HepG2 (cell line): ENCODE results near the gene PHF10. TPM values are rescaled to one million over a fixed set of nuclear protein-coding genes. Genes with fewer than 3 reads are reported as not detected.

ENCODE experiments used
- ARNTL ChIP-seq: sonication (generic); formaldehyde crosslinking; IDR thresholded peaks from 2 replicates; pipeline ENCODE4 v1.4.0; 2020; ENCODE audit warnings: mild to moderate bottlenecking, missing genetic modification reagents
- BHLHE40 ChIP-seq: IDR thresholded peaks from 2 replicates; pipeline ENCODE4 v1.6.1; 2011; ENCODE audit warnings: low read length, improper control_type of control experiment
- DPF2 ChIP-seq: sonication (generic); formaldehyde crosslinking; IDR thresholded peaks from 2 replicates; pipeline ENCODE4 v1.4.0; 2020; ENCODE audit warnings: mild to moderate bottlenecking, low read depth, missing genetic modification reagents, borderline replicate concordance
- ETV6 ChIP-seq: sonication (generic); formaldehyde crosslinking; conservative IDR thresholded peaks from 2 replicates; pipeline ENCODE4 v1.4.0; 2020; ENCODE audit warnings: missing genetic modification reagents
- HCFC1 ChIP-seq: fragments of 150-350 bp; IDR thresholded peaks from 2 replicates; pipeline ENCODE4 v1.6.1; 2014; ENCODE audit warnings: low read depth, low read length
- MYPOP ChIP-seq: sonication (generic); formaldehyde crosslinking; IDR thresholded peaks from 2 replicates; pipeline ENCODE4 v1.8.1; 2023; ENCODE audit warnings: mild to moderate bottlenecking, moderate library complexity, missing genetic modification reagents
- NFYB ChIP-seq: sonication (generic); formaldehyde crosslinking; IDR thresholded peaks from 2 replicates; pipeline ENCODE4 v1.4.0; 2020; ENCODE audit warnings: missing genetic modification reagents
- NR2C2 ChIP-seq: sonication (generic); formaldehyde crosslinking; IDR thresholded peaks from 2 replicates; pipeline ENCODE4 v1.4.0; 2020; ENCODE audit warnings: missing genetic modification reagents, mild to moderate bottlenecking, moderate library complexity, borderline replicate concordance
- PATZ1 ChIP-seq: sonication (generic); formaldehyde crosslinking; IDR thresholded peaks from 2 replicates; pipeline ENCODE4 v1.4.0; 2020; ENCODE audit warnings: missing genetic modification reagents
- RNF2 ChIP-seq: fragments of 450-650 bp; conservative IDR thresholded peaks from 2 replicates; pipeline ENCODE4 v1.6.1; 2016; ENCODE audit warnings: low read depth
- SMARCC2 ChIP-seq: fragments of 450-650 bp; IDR thresholded peaks from 2 replicates; pipeline ENCODE4 v1.6.1; 2017; ENCODE audit warnings: antibody characterized with exemption, mild to moderate bottlenecking
- SP140L ChIP-seq: sonication (generic); formaldehyde crosslinking; IDR thresholded peaks from 2 replicates; pipeline ENCODE4 v1.4.0; 2020; ENCODE audit warnings: missing genetic modification reagents, borderline replicate concordance
- TBP ChIP-seq: sonication (generic); formaldehyde crosslinking; IDR thresholded peaks from 2 replicates; pipeline ENCODE4 v1.5.0; 2020; ENCODE audit warnings: missing genetic modification reagents
- TEAD2 ChIP-seq: sonication (generic); formaldehyde crosslinking; IDR thresholded peaks from 2 replicates; pipeline ENCODE4 v1.9.0; 2021; ENCODE audit warnings: missing genetic modification reagents
- XRCC5 ChIP-seq: fragments of 200-400 bp; formaldehyde crosslinking; optimal IDR thresholded peaks from 2 replicates; pipeline ENCODE3; 2017; ENCODE audit warnings: mild to moderate bottlenecking, low read length
- YY1 ChIP-seq: IDR thresholded peaks from 2 replicates; pipeline ENCODE4 v1.6.1; 2011; ENCODE audit warnings: low read length, low read depth, moderate library complexity, mild to moderate bottlenecking; ENCODE audit not compliant: insufficient read depth, insufficient replicate concordance
- ZMYM3 ChIP-seq: sonication (generic); formaldehyde crosslinking; IDR thresholded peaks from 2 replicates; pipeline ENCODE4 v1.5.1; 2020; ENCODE audit warnings: mild to moderate bottlenecking, missing genetic modification reagents
- ZNF20 ChIP-seq: sonication (generic); formaldehyde crosslinking; IDR thresholded peaks from 2 replicates; pipeline ENCODE4 v1.4.0; 2020; ENCODE audit warnings: mild to moderate bottlenecking, moderate library complexity, missing genetic modification reagents
- ZNF274 ChIP-seq: sonication (generic); formaldehyde crosslinking; IDR thresholded peaks from 2 replicates; pipeline ENCODE4 v1.5.1; 2020; ENCODE audit warnings: mild to moderate bottlenecking, missing genetic modification reagents
- ZNF337 ChIP-seq: sonication (generic); formaldehyde crosslinking; IDR thresholded peaks from 2 replicates; pipeline ENCODE4 v1.5.1; 2020; ENCODE audit warnings: missing genetic modification reagents, low read depth, mild to moderate bottlenecking, borderline replicate concordance
- ZNF441 ChIP-seq: sonication (generic); formaldehyde crosslinking; IDR thresholded peaks from 2 replicates; pipeline ENCODE4 v1.7.0; 2021; ENCODE audit warnings: missing genetic modification reagents, borderline replicate concordance
- ZNF468 ChIP-seq: sonication (generic); formaldehyde crosslinking; IDR thresholded peaks from 2 replicates; pipeline ENCODE4 v1.8.0; 2022; ENCODE audit warnings: mild to moderate bottlenecking, moderate library complexity, missing genetic modification reagents
- ZNF552 ChIP-seq: sonication (generic); formaldehyde crosslinking; IDR thresholded peaks from 2 replicates; pipeline ENCODE4 v1.9.0; 2022; ENCODE audit warnings: missing genetic modification reagents, mild to moderate bottlenecking, borderline replicate concordance
- ZNF615 ChIP-seq: sonication (generic); formaldehyde crosslinking; IDR thresholded peaks from 2 replicates; pipeline ENCODE4 v1.5.0; 2020; ENCODE audit warnings: mild to moderate bottlenecking, missing genetic modification reagents, borderline replicate concordance
- ZNF619 ChIP-seq: sonication (generic); formaldehyde crosslinking; IDR thresholded peaks from 2 replicates; pipeline ENCODE4 v1.4.0; 2020; ENCODE audit warnings: mild to moderate bottlenecking, missing genetic modification reagents
- ZNF782 ChIP-seq: sonication (generic); formaldehyde crosslinking; IDR thresholded peaks from 2 replicates; pipeline ENCODE4 v1.4.0; 2020; ENCODE audit warnings: missing genetic modification reagents, mild to moderate bottlenecking, borderline replicate concordance
- ZNF839 ChIP-seq: sonication (generic); formaldehyde crosslinking; IDR thresholded peaks from 2 replicates; pipeline ENCODE4 v1.4.0; 2020; ENCODE audit warnings: missing genetic modification reagents, mild to moderate bottlenecking, borderline replicate concordance
- ZZZ3 ChIP-seq: sonication (generic); formaldehyde crosslinking; IDR thresholded peaks from 2 replicates; pipeline ENCODE4 v1.4.0; 2020; ENCODE audit warnings: missing genetic modification reagents, mild to moderate bottlenecking, borderline replicate concordance
- polyA plus RNA-seq, 8 experiments: library from polyadenylated mRNA; depleted of rRNA in 3 of 8; stranded (reverse) in 7 of 8; unstranded in 1 of 8; fragments of >200 nt; fragmentation: Illumina TruSeq in 4 of 8; extraction: Trizol in 4 of 8; gene quantifications; 2 replicates each; pipeline versions ENCODE4 v1.2.1 to v1.2.3, GENCODE V29; 2011 to 2016; ENCODE audit warnings: low read depth in 4 of 8, missing spikeins in 1 of 8, mixed read lengths in 1 of 8; ENCODE audit not compliant: insufficient read depth in 1 of 8
- total RNA-seq, 5 experiments: library from RNA; depleted of rRNA; stranded (reverse); fragments of >200 nt; fragmentation: Illumina TruSeq; extraction: Trizol; gene quantifications; 2 replicates each; pipeline ENCODE4 v1.2.3, GENCODE V29; 2016; ENCODE audit warnings: low read depth in 1 of 5

PHF10 gene
- total and polyA plus RNA-seq, 2 of the 13 experiments (the other 11 are each of a cell fraction or from before 2014, with no cell fraction given): 42.1 to 84.1 TPM

GRCh38 chr6:169701954-169702839, 22.1 kb downstream of the PHF10 start, which contains the start of the genes C6orf120 and WDR27 (continued):
- TF ChIP-seq ZNF839: peak; percentile 86; the same call in 1 of the 2 replicates
- peak; percentile 95 for TF ChIP-seq ZNF782 (CRISPR knock-in tag)
- peak; percentile 86 for TF ChIP-seq ZNF274
- TF ChIP-seq TEAD2 (CRISPR knock-in tag): no peak
- 0 out of 2 replicates have a peak, but pooled peaks have one; percentile 41 for TF ChIP-seq TBP (CRISPR knock-in tag)
- peak; percentile 82; the same call in 1 of the 2 replicates for TF ChIP-seq ZZZ3 (CRISPR knock-in tag)
- peak; percentile 66 for TF ChIP-seq HCFC1
- TF ChIP-seq ZNF619 (CRISPR knock-in tag): 0 out of 2 replicates have a peak, but pooled peaks have one; percentile 55
- peak; percentile 64; the same call in 1 of the 2 replicates for TF ChIP-seq ZNF615 (CRISPR knock-in tag)
- TF ChIP-seq XRCC5: peak; percentile 11
- TF ChIP-seq ZNF337: peak; percentile 59; the same call in 1 of the 2 replicates
- TF ChIP-seq DPF2 (CRISPR knock-in tag): no peak
- no peak for TF ChIP-seq ZNF20 (CRISPR knock-in tag)
- peak; percentile 23 for TF ChIP-seq ZNF441 (CRISPR knock-in tag)
- peak; percentile 65 for TF ChIP-seq YY1
- peak; percentile 88 for TF ChIP-seq ZNF468
- 0 out of 2 replicates have a peak, but pooled peaks have one; percentile 28 for TF ChIP-seq SP140L (CRISPR knock-in tag)
- TF ChIP-seq SMARCC2: no peak
- TF ChIP-seq MYPOP (CRISPR knock-in tag): peak; percentile 43
- 0 out of 2 replicates have a peak, but pooled peaks have one; percentile 25 for TF ChIP-seq RNF2
- peak; percentile 91 for TF ChIP-seq PATZ1 (CRISPR knock-in tag)
- TF ChIP-seq NR2C2 (CRISPR knock-in tag): peak; percentile 82; the same call in 1 of the 2 replicates
- peak; percentile 82; the same call in 1 of the 2 replicates for TF ChIP-seq ETV6
- TF ChIP-seq NFYB (CRISPR knock-in tag): 0 out of 2 replicates have a peak, but pooled peaks have one; percentile 43
- TF ChIP-seq ZNF552: peak; percentile 92
- peak; percentile 67 for TF ChIP-seq ARNTL (CRISPR knock-in tag)
- TF ChIP-seq ZMYM3: no peak
- peak; percentile 53; the same call in 1 of the 2 replicates for TF ChIP-seq BHLHE40
